ENCODE measurements around the gene AVP. TPM values are rescaled to one million over a fixed set of nuclear protein-coding genes. Genes with fewer than 3 reads are reported as not detected.
"Not testable (repeated sequence)": the region's sequence is repeated elsewhere in the genome, so short reads cannot be mapped to it uniquely, and the experiment has no call there.

Gene AVP, protein sequence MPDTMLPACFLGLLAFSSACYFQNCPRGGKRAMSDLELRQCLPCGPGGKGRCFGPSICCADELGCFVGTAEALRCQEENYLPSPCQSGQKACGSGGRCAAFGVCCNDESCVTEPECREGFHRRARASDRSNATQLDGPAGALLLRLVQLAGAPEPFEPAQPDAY
- not detected for total RNA-seq

GRCh38 chr20:3084283-3084985, at the start of gene AVP:
TSS of gene AVP (minus strand) at chr20:3084724. CDS start at chr20:3084674, 50 bp downstream.
- H3K4me3 Mint-ChIP-seq, result no peak within 1 kb of the TSS
- peaks cover 55% of the 10 kb centered on the region for H3K27me3 Mint-ChIP-seq
- H3K27ac Mint-ChIP-seq, result no peak within 1 kb of the TSS
- CTCF ChIA-PET, result no interaction called here
- DNase-seq (no peak), ATAC-seq (no peak)
- H3K36me3 Mint-ChIP-seq, result no peaks in the 10 kb centered on the region
- no peaks in the 10 kb centered on the region for H3K9me3 Mint-ChIP-seq (ENCODE audit: low read depth)
- H3K4me1 Mint-ChIP-seq, result peaks cover 2% of the 10 kb centered on the region

GRCh38 chr20:3134151-3134550, 49.6 kb upstream of the AVP start:
- H3K9me3 Mint-ChIP-seq (ENCODE audit: low read depth), result no peaks in the 10 kb centered on the region
- peaks cover 1% of the 10 kb centered on the region for H3K4me1 Mint-ChIP-seq
- CTCF ChIA-PET, result no interaction called here
- no peaks in the 10 kb centered on the region for H3K27me3 Mint-ChIP-seq
- no peak for DNase-seq
- H3K36me3 Mint-ChIP-seq, result peaks cover 2% of the 10 kb centered on the region
- H3K27ac Mint-ChIP-seq, result no peak overlapping the region
- H3K4me3 Mint-ChIP-seq, result no peak overlapping the region
- no peak for ATAC-seq

DNA sequence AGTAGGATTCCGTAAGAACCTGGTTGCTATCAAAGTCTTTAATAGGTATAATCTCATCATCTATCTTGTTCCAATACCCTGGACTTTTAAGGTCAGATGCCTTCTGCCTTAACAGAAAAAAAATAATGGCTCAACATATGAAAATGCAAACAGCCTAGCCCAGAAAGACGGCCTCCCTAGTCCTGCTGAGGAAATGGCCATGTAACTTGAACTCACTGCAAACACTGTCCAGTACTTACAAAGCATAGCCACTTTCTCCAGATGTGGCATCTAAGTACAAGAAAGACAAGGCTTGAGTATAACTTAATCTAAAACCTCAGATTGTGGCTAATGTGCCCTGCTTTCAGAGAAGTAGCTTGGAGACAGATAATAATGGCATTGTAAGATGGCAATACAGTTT, 48.6 kb upstream of the AVP start:
- Mint-ChIP-seq H3K4me3 (no peak overlapping the region), H3K4me1 (peaks cover 1% of the 10 kb centered on the region), H3K9me3 (ENCODE audit: low read depth) (no peaks in the 10 kb centered on the region), H3K36me3 (peaks cover under 1% of the 10 kb centered on the region), H3K27me3 (no peaks in the 10 kb centered on the region), H3K27ac (no peak overlapping the region)
- CTCF ChIA-PET, result no interaction called here
- DNase-seq (no peak), ATAC-seq (no peak)

DNA sequence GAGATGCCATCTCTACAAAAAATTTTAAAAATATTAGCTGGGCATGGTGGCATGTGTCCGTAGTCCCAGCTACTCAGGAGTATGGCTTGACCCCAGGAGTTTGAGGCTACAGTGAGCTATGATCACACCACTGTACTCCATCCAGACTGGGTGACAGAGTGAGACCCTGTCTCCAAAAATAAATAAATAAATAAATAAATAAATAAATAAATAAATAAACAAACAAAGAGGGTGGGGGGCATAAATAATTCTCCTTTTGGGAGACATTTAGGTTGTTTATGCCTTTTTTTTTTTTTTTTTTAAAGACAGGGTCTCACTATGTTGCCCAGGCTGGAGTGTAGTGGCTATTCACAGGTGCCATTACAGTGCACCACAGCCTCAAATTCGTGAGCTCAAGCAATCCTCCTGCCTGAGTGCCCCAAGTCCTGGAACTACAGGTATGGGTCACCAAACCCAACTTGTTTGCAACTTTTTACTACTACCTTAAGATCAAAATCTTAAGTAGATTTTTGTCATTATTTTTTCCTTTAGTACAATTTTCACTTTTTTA, 45.6 kb upstream of the AVP start:
- Mint-ChIP-seq H3K27me3 (no peaks in the 10 kb centered on the region), H3K9me3 (ENCODE audit: low read depth) (no peaks in the 10 kb centered on the region), H3K36me3 (peaks cover 4% of the 10 kb centered on the region), H3K4me1 (no peaks in the 10 kb centered on the region), H3K27ac (no peak overlapping the region), H3K4me3 (no peak overlapping the region)
- no peak for DNase-seq
- CTCF ChIA-PET, result interaction anchor here (0.7 to 1.4 kb wide), 3 partner anchors 16 to 28 kb away, joined by 3 read pairs; no protein-coding TSS in a partner anchor
- ATAC-seq, result no peak

DNA sequence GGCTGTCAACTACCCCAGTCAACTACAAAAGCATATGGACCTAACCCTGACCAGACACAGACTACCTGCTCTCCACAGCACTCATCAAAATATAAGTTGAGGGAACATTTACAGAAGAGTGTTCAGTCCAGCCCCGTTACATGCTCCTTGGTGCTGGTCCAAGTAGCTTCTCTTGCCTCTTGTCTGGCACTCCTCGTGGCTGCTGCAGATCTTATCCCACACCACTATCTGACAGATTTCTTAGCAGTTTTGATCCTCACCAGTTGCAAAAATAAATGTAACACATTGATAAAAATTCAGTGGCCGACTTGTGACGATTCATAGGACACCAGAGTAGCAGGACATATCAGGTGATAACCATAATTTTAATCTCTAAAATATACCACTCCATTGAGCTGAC, 44.6 kb upstream of the AVP start:
- CTCF ChIA-PET, result interaction anchor here (1.4 kb wide), 1 partner anchor 27 kb away, joined by 3 read pairs; no protein-coding TSS in a partner anchor

DNA sequence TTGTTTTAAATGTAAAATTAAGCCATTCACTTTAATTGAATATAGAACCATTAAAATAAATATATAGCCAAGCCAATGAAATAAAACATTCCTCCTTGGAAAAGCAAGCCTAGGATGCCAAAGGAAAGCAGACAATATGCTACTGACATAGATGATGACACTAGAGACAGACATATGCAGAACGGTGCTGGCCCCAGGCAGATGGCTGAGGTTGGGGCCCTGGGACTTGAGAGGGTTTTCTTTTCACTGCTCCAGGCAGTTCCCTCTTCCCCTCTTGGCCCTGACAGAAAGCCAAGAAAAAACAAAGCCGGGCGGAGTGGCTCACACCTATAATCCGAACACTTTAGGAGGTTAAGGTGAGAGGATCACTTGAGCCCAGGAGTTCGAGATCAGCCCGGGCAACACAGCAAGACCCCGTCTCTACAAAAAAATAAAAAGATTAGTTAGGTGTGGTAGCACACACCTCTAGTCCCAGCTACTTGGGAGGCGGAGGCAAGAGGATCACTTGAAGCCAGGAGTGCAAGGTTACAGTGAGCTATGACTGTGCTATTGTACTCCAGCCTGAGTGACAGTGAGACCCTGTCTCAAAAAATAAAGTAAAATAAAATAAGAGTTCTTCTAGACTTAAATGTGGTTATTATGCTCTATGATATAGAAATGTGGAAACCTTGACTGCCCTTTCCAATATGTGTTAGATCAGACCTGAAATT, 43.9 kb upstream of the AVP start:
- H3K4me3 Mint-ChIP-seq, result no peak overlapping the region
- CTCF ChIA-PET, result interaction anchor here (1.4 kb wide), 1 partner anchor 26 kb away, joined by 3 read pairs; no protein-coding TSS in a partner anchor
- peaks cover 2% of the 10 kb centered on the region for H3K4me1 Mint-ChIP-seq
- no peaks in the 10 kb centered on the region for H3K27me3 Mint-ChIP-seq
- DNase-seq, result no peak
- H3K27ac Mint-ChIP-seq, result no peak overlapping the region
- peaks cover 16% of the 10 kb centered on the region for H3K36me3 Mint-ChIP-seq
- no peaks in the 10 kb centered on the region for H3K9me3 Mint-ChIP-seq (ENCODE audit: low read depth)
- ATAC-seq, result no peak

More for the DNA sequence above, 44.6 kb upstream of the AVP start:
- Mint-ChIP-seq H3K4me1 (no peaks in the 10 kb centered on the region), H3K36me3 (peaks cover 11% of the 10 kb centered on the region), H3K27me3 (no peaks in the 10 kb centered on the region), H3K4me3 (no peak overlapping the region), H3K9me3 (ENCODE audit: low read depth) (no peaks in the 10 kb centered on the region), H3K27ac (no peak overlapping the region)
- ATAC-seq (no peak), DNase-seq (no peak)

GRCh38 chr20:3126527-3126859, 42.0 kb upstream of the AVP start:
- no peak for ATAC-seq
- no peak for DNase-seq
- H3K4me1 Mint-ChIP-seq, result peaks cover 20% of the 10 kb centered on the region
- H3K4me3 Mint-ChIP-seq, result no peak overlapping the region
- no peaks in the 10 kb centered on the region for H3K9me3 Mint-ChIP-seq (ENCODE audit: low read depth)
- no peak overlapping the region for H3K27ac Mint-ChIP-seq
- CTCF ChIA-PET, result interaction anchor here (0.7 kb wide), 1 partner anchor 82 kb away, joined by 5 read pairs; no protein-coding TSS in a partner anchor
- peaks cover 34% of the 10 kb centered on the region for H3K36me3 Mint-ChIP-seq
- no peaks in the 10 kb centered on the region for H3K27me3 Mint-ChIP-seq

- not testable (repeated sequence) for H3K27ac Mint-ChIP-seq; H3K9me3 Mint-ChIP-seq (ENCODE audit: low read depth); H3K4me3 Mint-ChIP-seq; ATAC-seq; DNase-seq; H3K27me3 Mint-ChIP-seq
- Mint-ChIP-seq H3K4me1 (peaks cover 26% of the 10 kb centered on the region), H3K36me3 (peaks cover 38% of the 10 kb centered on the region)
- CTCF ChIA-PET, result interaction anchor here (0.7 kb wide), 1 partner anchor 81 kb away, joined by 5 read pairs; no protein-coding TSS in a partner anchor
Measured at GRCh38 chr20:3125776-3126526, 41.4 kb upstream of the AVP start.

DNA sequence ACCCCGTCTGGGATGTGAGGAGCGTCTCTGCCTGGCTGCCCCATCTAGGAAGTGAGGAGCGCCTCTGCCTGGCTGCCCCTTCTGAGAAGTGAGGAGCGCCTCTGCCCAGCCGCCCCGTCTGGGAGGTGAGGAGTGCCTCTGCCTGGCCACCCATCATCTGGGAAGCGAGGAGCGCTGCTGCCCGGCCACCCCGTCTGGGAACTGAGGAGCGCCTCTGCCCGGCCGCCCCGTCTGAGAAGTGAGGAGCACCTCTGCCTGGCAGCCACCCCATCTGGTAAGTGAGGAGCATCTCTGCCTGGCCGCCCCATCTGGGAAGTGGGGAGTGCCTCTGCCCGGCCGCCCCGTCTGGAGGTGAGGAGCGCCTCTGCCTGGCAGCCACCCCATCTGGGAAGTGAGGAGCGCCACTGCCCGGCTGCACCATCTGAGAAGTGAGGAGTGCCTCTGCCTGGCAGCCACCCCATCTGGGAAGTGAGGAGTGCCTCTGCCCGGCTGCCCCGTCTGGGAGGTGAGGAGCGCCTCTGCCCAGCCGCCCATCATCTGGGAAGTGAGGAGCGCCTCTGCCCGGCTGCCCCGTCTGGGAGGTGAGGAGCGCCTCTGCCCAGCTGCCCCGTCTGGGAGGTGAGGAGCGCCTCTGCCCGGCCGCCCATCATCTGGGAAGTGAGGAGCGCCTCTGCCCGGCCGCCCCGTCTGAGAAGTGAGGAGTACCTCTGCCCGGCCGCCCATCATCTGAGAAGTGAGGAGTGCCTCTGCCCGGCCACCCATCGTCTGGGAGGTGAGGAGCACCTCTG, 40.4 kb upstream of the AVP start:
- not testable (repeated sequence) for H3K9me3 Mint-ChIP-seq (ENCODE audit: low read depth)

GRCh38 chr20:3124163-3124562, 39.6 kb upstream of the AVP start:
- Mint-ChIP-seq H3K4me1 (peaks cover 30% of the 10 kb centered on the region), H3K36me3 (peaks cover 43% of the 10 kb centered on the region)
- ATAC-seq; H3K27me3 Mint-ChIP-seq; H3K4me3 Mint-ChIP-seq; DNase-seq; H3K27ac Mint-ChIP-seq; H3K9me3 Mint-ChIP-seq (ENCODE audit: low read depth): not testable (repeated sequence)
- CTCF ChIA-PET, result interaction anchor here (1.0 to 1.7 kb wide), 2 partner anchors 33 to 70 kb away, joined by 3 to 5 read pairs; no protein-coding TSS in a partner anchor

More for the DNA sequence above, 40.4 kb upstream of the AVP start:
- CTCF ChIA-PET, H3K4me3 Mint-ChIP-seq, H3K27me3 Mint-ChIP-seq, DNase-seq, H3K27ac Mint-ChIP-seq, ATAC-seq: not testable (repeated sequence)
- Mint-ChIP-seq H3K36me3 (peaks cover 42% of the 10 kb centered on the region), H3K4me1 (peaks cover 30% of the 10 kb centered on the region)

- DNase-seq (no peak), ATAC-seq (no peak)
- Mint-ChIP-seq H3K27me3 (no peaks in the 10 kb centered on the region), H3K4me1 (peaks cover 30% of the 10 kb centered on the region), H3K36me3 (peaks cover 47% of the 10 kb centered on the region), H3K27ac (peak overlapping the region; percentile 73), H3K4me3 (no peak overlapping the region), H3K9me3 (ENCODE audit: low read depth) (no peaks in the 10 kb centered on the region)
- CTCF ChIA-PET, result interaction anchor here (1.0 to 1.7 kb wide), 2 partner anchors 34 to 70 kb away, joined by 3 to 5 read pairs; no protein-coding TSS in a partner anchor
Measured at GRCh38 chr20:3123542-3123941, 39.0 kb upstream of the AVP start.

- H3K36me3 Mint-ChIP-seq, result peaks cover 47% of the 10 kb centered on the region
- ATAC-seq (no peak), DNase-seq (no peak)
- peak overlapping the region; percentile 73 for H3K27ac Mint-ChIP-seq
- H3K4me1 Mint-ChIP-seq, result peaks cover 30% of the 10 kb centered on the region
- H3K4me3 Mint-ChIP-seq, result no peak overlapping the region
- CTCF ChIA-PET, result interaction anchor here (2.1 kb wide), 1 partner anchor 69 kb away, joined by 5 read pairs; no protein-coding TSS in a partner anchor
- H3K27me3 Mint-ChIP-seq, result no peaks in the 10 kb centered on the region
- H3K9me3 Mint-ChIP-seq (ENCODE audit: low read depth), result no peaks in the 10 kb centered on the region
Measured at GRCh38 chr20:3121955-3122610, 37.6 kb upstream of the AVP start.

Measured in activated CD8-positive, alpha-beta memory T cell treated with anti-CD3 and anti-CD28 coated beads, Interleukin-2, amount 10 ng/mL, durations not matched to agents 7 days and 5 days (primary cell).